Peyer's patch (tissue), 4 donors: Measurements from ENCODE around the gene HS2ST1.

Source experiments
- POLR2A ChIP-seq, 2 donors: fragments of 450-650 bp; IDR thresholded peaks; one replicate each; pipeline ENCODE4 v1.5.1; 2017; ENCODE audit warnings: antibody characterized with exemption in 2 of 2, mild to moderate bottlenecking in 2 of 2, moderate library complexity in 2 of 2
- TF ChIP-seq, protein P1 (sequence below), 6 experiments: fragments of 450-650 bp in 4 of 6; fragments of 200-600 bp in 2 of 6; sonication (generic) in 1 of 6; IDR thresholded peaks; one replicate each; pipeline ENCODE4 v1.5.1; 2017 to 2019; ENCODE audit warnings: antibody characterized with exemption in 6 of 6, mild to moderate bottlenecking in 3 of 6, moderate library complexity in 1 of 6

DNA sequence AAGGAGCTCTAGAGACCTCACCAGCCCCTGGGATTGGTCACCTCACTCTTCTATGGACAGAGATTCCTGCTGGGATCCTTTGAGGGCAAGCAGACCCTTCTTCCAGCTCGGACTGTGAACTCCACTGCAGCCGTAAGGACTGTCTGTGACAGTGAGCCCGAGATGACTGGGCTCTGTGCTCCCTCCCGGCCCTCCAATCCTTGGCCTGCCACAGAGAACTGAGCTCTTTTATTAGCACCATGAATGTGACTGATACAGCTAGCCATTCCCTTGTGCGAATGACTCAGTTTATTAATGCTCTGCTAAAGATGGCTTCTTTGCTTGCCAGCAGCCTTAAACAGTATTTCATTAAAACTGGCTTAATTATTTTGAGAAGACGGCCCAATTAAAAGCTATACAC, 219.6 kb downstream of the HS2ST1 start:
- TF ChIP-seq POLR2A (IDR thresholded peaks at IDR 0.05), result no peak
- TF ChIP-seq, protein P1, sequence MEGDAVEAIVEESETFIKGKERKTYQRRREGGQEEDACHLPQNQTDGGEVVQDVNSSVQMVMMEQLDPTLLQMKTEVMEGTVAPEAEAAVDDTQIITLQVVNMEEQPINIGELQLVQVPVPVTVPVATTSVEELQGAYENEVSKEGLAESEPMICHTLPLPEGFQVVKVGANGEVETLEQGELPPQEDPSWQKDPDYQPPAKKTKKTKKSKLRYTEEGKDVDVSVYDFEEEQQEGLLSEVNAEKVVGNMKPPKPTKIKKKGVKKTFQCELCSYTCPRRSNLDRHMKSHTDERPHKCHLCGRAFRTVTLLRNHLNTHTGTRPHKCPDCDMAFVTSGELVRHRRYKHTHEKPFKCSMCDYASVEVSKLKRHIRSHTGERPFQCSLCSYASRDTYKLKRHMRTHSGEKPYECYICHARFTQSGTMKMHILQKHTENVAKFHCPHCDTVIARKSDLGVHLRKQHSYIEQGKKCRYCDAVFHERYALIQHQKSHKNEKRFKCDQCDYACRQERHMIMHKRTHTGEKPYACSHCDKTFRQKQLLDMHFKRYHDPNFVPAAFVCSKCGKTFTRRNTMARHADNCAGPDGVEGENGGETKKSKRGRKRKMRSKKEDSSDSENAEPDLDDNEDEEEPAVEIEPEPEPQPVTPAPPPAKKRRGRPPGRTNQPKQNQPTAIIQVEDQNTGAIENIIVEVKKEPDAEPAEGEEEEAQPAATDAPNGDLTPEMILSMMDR (IDR thresholded peaks at IDR 0.05), result no peak
